HFFc6 (cell line): ENCODE data around the gene MBOAT2. TPM values are rescaled to one million over a fixed set of nuclear protein-coding genes. Genes with fewer than 3 reads are reported as not detected.

Source experiments
- DNase-seq: peaks from one replicate; pipeline ENCODE4 v3.0.0-alpha.2; 2018
- H3K27ac Mint-ChIP-seq: 2 replicates; pipeline ENCODE4 v1.8.0; 2020; ENCODE audit warnings: mild to moderate bottlenecking, mixed read lengths
- H3K27me3 Mint-ChIP-seq: 2 replicates; pipeline ENCODE4 v1.8.0; 2021; ENCODE audit warnings: mild to moderate bottlenecking, moderate library complexity, mixed read lengths; ENCODE audit not compliant: insufficient read depth
- H3K36me3 Mint-ChIP-seq: 2 replicates; pipeline ENCODE4 v1.8.0; 2021; ENCODE audit warnings: low read depth, mixed read lengths
- H3K4me1 Mint-ChIP-seq: 2 replicates; pipeline ENCODE4 v1.8.0; 2020; ENCODE audit warnings: low read depth, mixed read lengths
- H3K4me3 Mint-ChIP-seq: 2 replicates; pipeline ENCODE4 v1.8.0; 2020; ENCODE audit warnings: mild to moderate bottlenecking, moderate library complexity, mixed read lengths
- H3K9me3 Mint-ChIP-seq: 2 replicates; pipeline ENCODE4 v1.8.0; 2020; ENCODE audit warnings: mild to moderate bottlenecking, mixed read lengths
- total RNA-seq, 6 experiments: library from RNA; stranded (reverse); fragmentation: NEBNext Ultra II Directional; extraction: Animal tissue kit (Norgen Biotek cat#: 25700); gene quantifications; 2 replicates in 1 of 6; 3 replicates in 5 of 6; pipeline ENCODE4 v1.2.3, GENCODE V29; 2021
- TF ChIP-seq, protein P1 (sequence below): fragments of 200-600 bp; sonication (generic); IDR thresholded peaks from 2 replicates; pipeline ENCODE4 v1.5.0; 2021; ENCODE audit warnings: antibody characterized with exemption, mild to moderate bottlenecking

The MBOAT2 gene
- total RNA-seq, 6 experiments from 2014 or later: 49.8 to 66.2 (median 55.7) TPM

DNA sequence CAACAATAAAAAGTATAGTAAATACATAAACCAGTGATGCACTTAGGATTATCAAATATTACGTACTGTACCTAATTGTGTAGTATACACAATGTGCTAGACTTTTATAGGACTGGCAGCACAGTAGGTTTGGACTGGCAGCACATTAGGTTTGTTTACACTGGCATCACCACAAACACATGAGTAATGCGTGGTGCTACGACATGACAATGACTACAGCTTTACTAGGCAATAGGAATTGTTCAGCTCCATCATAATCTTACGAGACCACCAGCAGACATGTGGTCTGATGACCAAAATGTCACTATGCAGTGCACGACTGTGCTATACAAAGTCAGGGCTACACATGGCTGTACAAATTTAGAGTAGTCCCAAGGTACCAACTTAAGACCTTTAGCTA lies 2.3 kb downstream of the MBOAT2 start:
- Mint-ChIP-seq H3K4me1 (peaks cover 57% of the 10 kb centered on the region), H3K27me3 (peaks cover 1% of the 10 kb centered on the region; the same call in 1 of the 2 replicates), H3K9me3 (no peaks in the 10 kb centered on the region), H3K4me3 (peak overlapping the region; percentile 91; the same call in 1 of the 2 replicates), H3K36me3 (peaks cover 6% of the 10 kb centered on the region; the same call in 1 of the 2 replicates), H3K27ac (no peak overlapping the region)
- DNase-seq: peak; percentile 59
- TF ChIP-seq, protein P1, sequence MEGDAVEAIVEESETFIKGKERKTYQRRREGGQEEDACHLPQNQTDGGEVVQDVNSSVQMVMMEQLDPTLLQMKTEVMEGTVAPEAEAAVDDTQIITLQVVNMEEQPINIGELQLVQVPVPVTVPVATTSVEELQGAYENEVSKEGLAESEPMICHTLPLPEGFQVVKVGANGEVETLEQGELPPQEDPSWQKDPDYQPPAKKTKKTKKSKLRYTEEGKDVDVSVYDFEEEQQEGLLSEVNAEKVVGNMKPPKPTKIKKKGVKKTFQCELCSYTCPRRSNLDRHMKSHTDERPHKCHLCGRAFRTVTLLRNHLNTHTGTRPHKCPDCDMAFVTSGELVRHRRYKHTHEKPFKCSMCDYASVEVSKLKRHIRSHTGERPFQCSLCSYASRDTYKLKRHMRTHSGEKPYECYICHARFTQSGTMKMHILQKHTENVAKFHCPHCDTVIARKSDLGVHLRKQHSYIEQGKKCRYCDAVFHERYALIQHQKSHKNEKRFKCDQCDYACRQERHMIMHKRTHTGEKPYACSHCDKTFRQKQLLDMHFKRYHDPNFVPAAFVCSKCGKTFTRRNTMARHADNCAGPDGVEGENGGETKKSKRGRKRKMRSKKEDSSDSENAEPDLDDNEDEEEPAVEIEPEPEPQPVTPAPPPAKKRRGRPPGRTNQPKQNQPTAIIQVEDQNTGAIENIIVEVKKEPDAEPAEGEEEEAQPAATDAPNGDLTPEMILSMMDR: no peak

DNA sequence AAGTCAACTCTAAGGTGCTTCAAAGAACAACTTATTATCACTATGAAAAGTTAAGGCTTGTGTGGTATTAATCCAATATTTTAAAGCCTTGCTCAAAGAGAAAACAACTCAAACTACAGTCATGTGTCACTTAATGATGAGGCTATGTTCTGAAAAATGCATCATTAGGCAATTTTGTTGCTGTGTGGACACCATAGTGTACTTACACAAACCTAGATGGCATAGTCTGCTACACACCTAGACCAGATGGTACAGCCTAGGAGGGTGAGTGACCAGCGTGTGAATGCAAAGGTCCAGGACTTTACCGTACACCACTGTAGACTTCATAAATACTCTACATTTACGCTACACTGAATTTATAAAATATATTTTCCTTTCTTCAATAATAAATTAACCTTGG lies 3.0 kb downstream of the MBOAT2 start:
- TF ChIP-seq, protein P1: no peak
- DNase-seq: no peak
- no peaks in the 10 kb centered on the region for H3K9me3 Mint-ChIP-seq
- H3K27ac Mint-ChIP-seq: no peak overlapping the region
- peaks cover 57% of the 10 kb centered on the region for H3K4me1 Mint-ChIP-seq
- H3K36me3 Mint-ChIP-seq: peaks cover 6% of the 10 kb centered on the region; the same call in 1 of the 2 replicates
- no peak overlapping the region for H3K4me3 Mint-ChIP-seq
- peaks cover 1% of the 10 kb centered on the region; the same call in 1 of the 2 replicates for H3K27me3 Mint-ChIP-seq

DNA sequence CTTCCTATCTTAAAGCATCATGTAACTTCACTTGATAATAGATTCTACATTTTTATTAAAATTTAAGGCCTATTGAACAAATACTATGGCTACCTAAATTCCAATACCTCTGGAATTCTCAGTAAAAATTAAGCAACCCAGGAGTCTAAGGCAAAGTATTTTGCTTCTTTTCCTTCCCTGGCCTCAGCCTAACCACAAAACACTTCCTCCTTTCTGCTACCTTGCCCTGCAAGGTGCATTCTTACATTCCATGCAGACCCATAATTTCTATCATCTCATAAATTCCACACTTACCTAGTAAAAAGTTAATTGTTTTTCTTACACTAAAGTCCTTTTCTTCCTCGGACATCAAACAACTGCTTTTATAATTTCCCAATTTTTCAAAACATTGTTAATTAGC lies 3.7 kb downstream of the MBOAT2 start:
- Mint-ChIP-seq H3K27ac (no peak overlapping the region), H3K27me3 (peaks cover 1% of the 10 kb centered on the region; the same call in 1 of the 2 replicates), H3K4me1 (peaks cover 54% of the 10 kb centered on the region), H3K36me3 (no peaks in the 10 kb centered on the region; the same call in 1 of the 2 replicates), H3K9me3 (no peaks in the 10 kb centered on the region), H3K4me3 (no peak overlapping the region)
- TF ChIP-seq, protein P1: no peak
- DNase-seq: no peak

DNA sequence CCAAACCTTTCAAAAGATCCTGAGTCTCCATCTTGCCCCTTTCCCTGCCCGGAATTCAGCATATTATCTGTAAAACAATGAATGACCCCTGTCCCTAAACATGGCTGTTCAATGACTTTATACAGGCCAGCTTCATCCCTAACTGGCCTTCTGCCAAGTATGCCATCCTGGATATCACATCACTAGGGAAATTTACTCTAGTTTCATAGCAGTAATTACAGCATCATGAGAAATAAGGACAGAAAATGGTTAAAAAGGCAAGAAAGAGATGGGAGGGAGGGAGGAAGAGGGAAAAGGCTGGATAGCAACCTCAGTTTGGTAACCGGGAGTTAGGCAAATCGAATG lies 4.4 kb downstream of the MBOAT2 start:
- Mint-ChIP-seq H3K27ac (no peak overlapping the region), H3K36me3 (no peaks in the 10 kb centered on the region), H3K27me3 (peaks cover 1% of the 10 kb centered on the region; the same call in 1 of the 2 replicates), H3K4me1 (peaks cover 55% of the 10 kb centered on the region), H3K4me3 (no peak overlapping the region), H3K9me3 (no peaks in the 10 kb centered on the region)
- no peak for DNase-seq
- TF ChIP-seq, protein P1: no peak

DNA sequence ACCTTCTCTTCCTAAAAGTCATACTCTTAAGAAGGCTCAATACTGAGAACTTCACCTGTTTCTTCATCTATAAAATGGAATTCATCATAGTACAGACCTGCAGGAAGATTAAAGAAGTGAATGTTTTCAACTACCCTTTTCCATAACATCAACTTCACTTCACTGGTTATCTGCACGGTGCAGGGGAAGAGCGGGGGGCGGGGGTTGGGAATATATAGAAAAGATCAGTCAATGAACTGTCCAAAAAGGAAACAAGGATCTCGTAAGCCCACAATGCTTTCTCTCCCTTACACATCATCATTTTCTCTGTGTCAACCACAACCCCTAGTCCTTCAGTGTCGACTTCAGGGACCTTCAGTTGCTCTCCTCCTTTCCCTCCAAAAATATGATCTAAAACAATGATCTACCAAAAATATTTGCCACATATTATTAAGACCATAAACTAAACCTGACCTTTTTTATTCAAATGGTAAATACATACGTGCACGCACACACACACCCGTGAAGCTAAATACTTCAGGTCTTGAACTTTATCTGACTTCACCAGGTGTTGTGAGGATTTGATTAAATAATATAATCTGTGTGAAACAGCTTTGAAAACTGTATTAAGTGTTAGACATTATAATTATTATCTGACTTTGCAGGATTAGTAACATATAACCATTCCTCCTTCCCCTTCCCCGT lies 4.9 kb downstream of the MBOAT2 start:
- Mint-ChIP-seq H3K9me3 (no peaks in the 10 kb centered on the region), H3K4me3 (no peak overlapping the region), H3K36me3 (no peaks in the 10 kb centered on the region), H3K4me1 (peaks cover 60% of the 10 kb centered on the region), H3K27ac (no peak overlapping the region), H3K27me3 (peaks cover 1% of the 10 kb centered on the region; the same call in 1 of the 2 replicates)
- no peak for DNase-seq
- TF ChIP-seq, protein P1: no peak
